ENCODE data around the gene ZNF284.
"Not testable (repeated sequence)": the region's sequence is repeated elsewhere in the genome, so short reads cannot be mapped to it uniquely, and the experiment has no call there.

The ZNF284 gene

DNA sequence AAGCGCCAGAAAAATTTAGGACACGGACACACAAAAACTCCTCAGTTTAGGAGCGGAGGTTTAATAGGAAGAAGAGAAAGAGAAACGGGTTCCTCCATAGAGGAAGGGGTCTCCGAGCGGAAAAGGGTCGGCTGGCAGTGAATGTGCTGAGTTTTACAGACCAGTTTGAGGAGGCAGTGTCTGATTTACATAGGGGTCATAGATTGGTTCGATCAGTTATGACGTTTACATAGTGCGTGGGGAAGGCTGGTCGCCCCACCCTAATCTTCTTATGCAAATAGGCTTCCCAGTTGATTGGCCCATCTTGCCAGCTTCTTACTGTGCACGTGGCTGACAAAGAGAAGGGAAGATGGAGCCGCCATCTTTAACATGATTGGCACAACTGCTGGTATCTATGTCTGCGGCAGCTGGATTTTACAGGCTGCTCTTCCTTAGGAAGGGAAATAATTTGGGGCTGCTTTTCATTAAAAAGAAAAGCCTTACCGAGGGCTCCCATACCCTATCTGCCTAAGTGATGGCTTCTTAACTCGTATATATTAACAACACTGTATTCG is 40.0 kb downstream of the ZNF284 start:
- peak; percentile 89 for DNase-seq (ENCODE audit: low read depth)

DNA sequence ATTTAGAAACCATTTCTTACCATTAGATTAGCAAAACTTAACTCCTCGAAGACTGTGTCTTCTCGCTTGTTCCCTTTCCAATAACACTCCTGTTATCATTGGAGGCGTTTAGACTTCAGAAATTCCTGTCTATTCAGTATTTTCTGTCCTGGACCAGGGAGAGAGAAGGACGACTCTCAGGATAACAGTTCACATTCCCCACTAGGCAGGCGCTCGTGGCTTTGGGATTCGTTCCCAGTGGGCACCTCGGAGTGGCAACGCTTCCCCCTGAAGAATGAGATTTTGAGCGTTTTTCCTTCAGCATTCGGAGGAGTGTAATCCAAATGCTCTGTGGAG is 40.8 kb downstream of the ZNF284 start:
- no peak for DNase-seq (ENCODE audit: low read depth)

DNA sequence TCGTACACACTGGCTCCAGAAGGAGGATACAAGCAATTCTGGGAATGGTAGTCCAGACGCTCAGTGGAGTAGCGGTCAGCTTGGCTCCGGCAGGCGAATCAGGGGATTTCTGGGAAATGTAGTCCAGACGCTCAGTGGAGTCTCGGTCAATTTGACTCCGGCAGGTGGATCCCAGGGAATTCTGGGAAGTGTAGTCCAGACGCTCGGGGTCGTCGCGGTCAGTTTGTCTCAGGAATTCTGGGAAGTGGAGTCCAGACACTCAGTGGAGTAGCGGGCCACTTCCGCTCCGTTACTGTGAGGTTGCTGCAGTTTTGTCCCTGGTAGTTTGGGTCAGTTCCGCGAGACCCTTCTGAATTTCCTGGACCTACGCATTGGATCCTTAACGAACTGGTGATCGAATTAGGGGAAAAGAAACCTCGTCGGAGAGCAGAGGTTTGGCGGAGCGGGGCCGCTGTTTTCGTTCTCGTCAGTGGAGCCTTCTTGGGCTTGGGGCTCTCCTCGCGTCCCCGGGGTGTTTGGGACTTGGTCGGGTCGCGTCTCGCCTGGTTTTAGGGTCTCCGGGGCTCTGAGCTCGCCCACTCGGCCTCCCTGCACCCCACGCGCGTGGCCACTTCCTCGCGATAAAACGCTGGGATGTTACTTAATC is 41.3 kb downstream of the ZNF284 start, which contains the start of gene ZNF225:
Gene ZNF225 (plus strand): TSS at position 262 of the 646 bp plus-strand sequence. CDS start 2,429 bp downstream, outside the sequence.
- peak; percentile 99 for DNase-seq (ENCODE audit: low read depth)

DNA sequence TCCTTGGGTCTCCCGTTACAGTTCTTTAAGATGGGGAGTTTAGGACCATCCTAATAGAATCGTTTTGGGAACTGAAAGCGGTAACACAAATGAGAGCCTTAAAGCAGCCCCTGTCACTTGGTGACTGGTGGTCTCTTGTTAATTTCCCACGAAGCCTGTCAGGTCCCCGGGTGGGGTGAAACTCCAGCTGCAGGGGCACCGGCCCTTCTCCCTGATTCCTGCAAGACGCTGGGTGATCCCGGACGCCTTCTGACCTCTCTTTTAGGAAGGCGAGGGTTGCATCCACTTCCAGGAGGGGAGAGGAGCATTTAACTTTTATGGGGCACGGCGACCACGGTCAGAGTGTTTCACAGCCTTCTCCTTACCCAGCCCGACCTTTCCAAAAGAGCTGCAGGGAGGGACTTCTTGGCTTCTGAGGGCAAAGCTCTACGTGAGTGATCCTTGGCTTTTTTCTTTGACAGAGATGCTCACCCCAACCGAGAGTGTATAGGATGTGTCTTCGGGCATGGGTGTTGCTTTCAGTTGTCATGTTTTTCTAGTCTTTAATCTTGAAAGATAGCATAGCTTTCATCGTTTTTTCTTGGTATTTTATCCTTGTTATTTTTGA is 41.9 kb downstream of the ZNF284 start:
- no peak for DNase-seq (ENCODE audit: low read depth)

DNA sequence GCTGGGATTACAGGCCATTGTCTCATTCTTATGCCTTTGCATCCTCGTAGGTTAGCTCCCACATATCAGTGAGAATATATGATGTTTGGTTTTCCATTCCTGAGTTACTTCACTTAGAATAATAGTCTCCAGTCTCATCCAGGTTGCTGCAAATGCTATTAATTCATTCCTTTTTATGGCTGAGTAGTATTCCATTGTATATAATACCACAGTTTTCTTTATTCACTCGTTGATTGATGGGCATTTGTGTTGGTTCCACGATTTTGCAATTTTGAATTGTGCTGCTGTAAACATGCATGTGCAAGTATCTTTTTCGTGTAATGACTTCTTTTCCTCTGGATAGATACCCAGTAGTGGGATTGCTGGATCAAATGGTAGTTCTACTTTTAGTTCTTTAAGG is 49.2 kb downstream of the ZNF284 start:
- not testable (repeated sequence) for DNase-seq (ENCODE audit: low read depth)

DNA sequence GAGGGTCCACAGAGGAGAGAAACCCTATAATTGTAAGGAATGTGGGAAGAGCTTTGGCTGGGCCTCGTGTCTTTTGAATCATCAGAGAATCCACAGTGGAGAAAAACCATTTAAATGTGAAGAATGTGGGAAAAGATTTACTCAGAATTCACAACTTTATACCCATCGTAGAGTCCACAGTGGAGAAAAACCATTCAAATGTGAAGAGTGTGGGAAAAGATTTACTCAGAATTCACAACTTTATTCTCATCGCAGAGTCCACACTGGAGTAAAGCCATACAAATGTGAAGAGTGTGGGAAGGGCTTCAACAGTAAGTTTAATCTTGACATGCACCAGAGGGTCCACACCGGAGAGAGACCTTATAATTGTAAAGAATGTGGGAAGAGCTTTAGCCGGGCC is 60.0 kb downstream of the ZNF284 start:
- DNase-seq (ENCODE audit: low read depth): no peak

All from amniotic epithelial cell (primary cell).